HUES64 (cell line): ENCODE data around the gene SLC40A1. TPM values are rescaled to one million over a fixed set of nuclear protein-coding genes. Genes with fewer than 3 reads are reported as not detected.

ENCODE experiments used
- H3K27ac ChIP-seq: 2 replicates; pipeline ENCODE4 v1.7.0; 2013; ENCODE audit warnings: low read depth, low read length, inconsistent platforms
- H3K27me3 ChIP-seq: 2 replicates; pipeline ENCODE4 v1.6.1; 2013; ENCODE audit warnings: mild to moderate bottlenecking, low read length; ENCODE audit not compliant: insufficient read depth
- H3K36me3 ChIP-seq: 2 replicates; pipeline ENCODE4 v1.6.1; 2013; ENCODE audit warnings: mild to moderate bottlenecking, low read length; ENCODE audit not compliant: insufficient read depth
- H3K4me1 ChIP-seq: 2 replicates; pipeline ENCODE4 v1.6.1; 2013; ENCODE audit warnings: mild to moderate bottlenecking, low read length, moderate library complexity; ENCODE audit not compliant: insufficient read depth
- H3K4me3 ChIP-seq: 2 replicates; pipeline ENCODE4 v1.5.1; 2013; ENCODE audit warnings: mild to moderate bottlenecking, low read length, moderate library complexity
- H3K9ac ChIP-seq: 2 replicates; pipeline ENCODE4 v1.6.1; 2013; ENCODE audit warnings: mild to moderate bottlenecking, low read depth, low read length
- H3K9me3 ChIP-seq: 2 replicates; pipeline ENCODE4 v1.6.1; 2013; ENCODE audit warnings: low read depth, low read length; ENCODE audit not compliant: insufficient read depth
- WGBS: fragments of 150-250, 120-280 bp; methylation state at CpG from one replicate; pipeline ENCODE4 v1.1.7; 2013; ENCODE audit warnings: missing lambda C conversion rate; 5-methylcytosine and 5-hydroxymethylcytosine counted together
- polyA plus RNA-seq, 2 experiments: library from polyadenylated mRNA; stranded (reverse); fragments of 50-300 nt; gene quantifications; one replicate each; pipeline ENCODE4 v1.2.3, GENCODE V29; 2013

Gene SLC40A1
- polyA plus RNA-seq (2013, experiment 1 of 2): 0.80 TPM
- polyA plus RNA-seq (2013, experiment 2 of 2): 1.5 TPM

DNA sequence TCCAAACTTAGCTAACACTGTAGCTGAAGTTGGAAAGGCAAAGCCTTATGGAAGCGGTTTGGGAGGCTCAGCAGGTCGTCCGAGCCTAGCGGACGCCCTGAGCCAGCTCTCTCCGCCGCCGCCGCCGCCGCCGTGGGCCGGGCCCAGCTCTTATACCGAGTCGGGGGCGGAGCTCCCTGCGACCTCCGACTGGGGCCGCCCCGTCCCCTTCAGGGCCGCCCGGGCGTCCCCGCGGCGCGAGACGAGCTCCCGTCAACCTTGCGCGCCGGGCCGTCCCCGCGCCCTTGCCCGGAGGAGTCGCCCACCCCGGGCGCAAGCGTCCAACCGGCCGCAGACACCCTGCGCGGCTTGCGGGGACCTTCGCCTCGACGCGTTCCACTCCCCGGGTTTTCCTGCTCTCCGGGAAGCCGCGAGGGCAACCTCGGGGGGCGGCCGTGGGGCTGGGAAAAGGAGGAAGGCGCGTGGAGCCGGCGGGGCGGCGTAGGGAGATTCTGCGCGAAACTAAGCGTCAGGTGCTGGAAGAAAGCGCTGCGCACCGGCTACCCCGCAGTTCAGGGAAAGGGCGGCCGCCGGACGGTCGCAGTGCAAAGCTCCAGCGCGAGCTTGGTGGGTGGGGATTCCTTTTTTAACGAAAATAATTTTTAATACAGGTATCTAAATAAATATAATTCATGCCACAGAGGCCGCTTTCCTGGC lies at the start of gene SLC40A1:
TSS of gene SLC40A1 (minus strand) at position 129 of the 696 bp plus-strand sequence. CDS start 326 bp downstream, outside the sequence.
- Histone ChIP-seq H3K4me1 (peaks cover 13% of the 10 kb centered on the region), H3K9ac (peak within 1 kb of the TSS; percentile 29; the same call in 1 of the 2 replicates), H3K4me3 (peak within 1 kb of the TSS; percentile 65), H3K9me3 (no peaks in the 10 kb centered on the region), H3K27ac (no peak within 1 kb of the TSS), H3K36me3 (no peaks in the 10 kb centered on the region), H3K27me3 (peaks cover 98% of the 10 kb centered on the region)
- under 1% methylated on average over 75 of the region's 78 CpGs for WGBS

DNA sequence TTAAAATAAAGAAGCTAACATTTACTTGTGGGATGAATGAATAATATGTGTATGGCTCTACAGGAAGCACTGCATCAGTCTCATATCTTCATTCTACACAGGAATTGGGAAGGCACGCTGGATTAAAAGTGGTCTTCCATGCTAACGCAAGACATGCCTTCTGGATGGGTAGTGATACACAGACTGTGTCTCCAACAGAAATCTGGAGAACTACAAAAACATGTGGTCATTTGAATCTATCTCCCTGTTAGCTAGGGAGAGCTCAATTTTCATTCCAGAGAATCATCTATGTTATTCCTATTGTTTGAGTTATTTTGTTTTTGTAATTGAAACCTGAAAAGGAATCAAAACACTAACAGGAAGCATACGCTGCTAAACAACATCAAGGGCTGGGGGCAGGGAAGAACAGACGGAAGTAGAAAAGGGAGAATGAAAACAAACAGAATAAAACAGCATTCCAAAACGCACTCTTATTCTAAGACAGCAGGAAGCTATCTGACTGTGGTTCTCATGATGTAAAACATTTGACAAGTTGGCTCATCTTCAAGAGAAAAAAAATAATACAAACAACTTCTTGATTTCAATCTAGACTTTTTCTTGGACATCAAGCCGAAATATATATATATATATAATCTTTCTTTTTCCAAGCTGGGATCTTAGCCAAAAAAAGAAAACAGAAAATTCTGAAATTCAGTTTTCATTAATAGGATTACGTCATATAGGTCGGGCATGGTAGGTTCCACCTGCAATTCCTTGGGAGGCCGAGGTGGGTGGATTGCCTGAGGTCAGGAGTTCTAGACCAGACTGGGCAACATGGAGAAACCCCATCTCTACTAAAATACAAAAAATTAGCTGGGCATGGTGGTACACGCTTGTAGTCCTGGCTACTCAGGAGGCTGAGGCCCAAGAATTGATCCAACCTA lies 49.2 kb upstream of the SLC40A1 start:
- H3K27ac ChIP-seq: no peak overlapping the region

DNA sequence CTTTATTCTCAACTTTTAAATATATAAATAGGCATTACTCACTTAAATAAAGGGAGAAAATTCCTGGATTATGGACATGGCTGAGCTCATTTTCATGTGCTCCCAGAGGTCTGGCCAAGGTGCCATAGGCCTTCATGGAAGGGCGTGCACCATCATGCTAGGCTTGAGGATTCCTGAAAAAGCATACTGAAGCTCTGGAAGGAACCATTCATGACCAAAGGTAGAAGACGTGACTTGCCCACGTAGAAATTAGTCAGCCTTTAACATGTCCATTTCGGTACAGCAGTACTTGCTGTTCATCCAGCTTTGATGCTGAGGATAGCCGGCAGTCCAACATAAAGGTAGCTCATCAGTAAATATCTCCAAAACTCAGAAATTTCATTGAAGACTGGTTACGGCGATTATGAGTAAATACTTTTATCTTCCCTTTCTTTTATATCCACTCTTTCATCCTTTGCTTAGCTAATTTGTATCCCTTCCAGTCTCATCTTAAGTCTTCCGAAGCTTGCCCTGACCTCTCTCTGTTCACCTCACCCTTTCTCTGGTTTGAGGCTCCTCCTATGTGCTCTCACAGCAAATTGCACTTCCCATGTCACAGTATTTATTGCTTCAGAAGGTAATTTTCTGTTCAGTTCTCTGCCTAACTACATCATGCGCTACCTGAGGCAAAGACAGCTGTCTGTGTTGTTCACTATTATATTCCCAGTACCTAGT lies 48.4 kb upstream of the SLC40A1 start:
- Histone ChIP-seq H3K27ac (no peak overlapping the region), H3K36me3 (no peaks in the 10 kb centered on the region), H3K9me3 (no peaks in the 10 kb centered on the region), H3K9ac (no peak overlapping the region), H3K27me3 (no peaks in the 10 kb centered on the region), H3K4me1 (peaks cover 9% of the 10 kb centered on the region; the same call in 1 of the 2 replicates), H3K4me3 (no peak overlapping the region)
- WGBS: 95% methylated on average over 9 of the region's 9 CpGs

More for the DNA sequence above, 49.2 kb upstream of the SLC40A1 start:
- no peaks in the 10 kb centered on the region for H3K36me3 ChIP-seq
- H3K9me3 ChIP-seq: no peaks in the 10 kb centered on the region
- H3K4me3 ChIP-seq: no peak overlapping the region
- H3K27me3 ChIP-seq: no peaks in the 10 kb centered on the region
- H3K9ac ChIP-seq: no peak overlapping the region
- H3K4me1 ChIP-seq: peaks cover 1% of the 10 kb centered on the region; the same call in 1 of the 2 replicates
- 98% methylated on average over 9 of the region's 10 CpGs for WGBS

DNA sequence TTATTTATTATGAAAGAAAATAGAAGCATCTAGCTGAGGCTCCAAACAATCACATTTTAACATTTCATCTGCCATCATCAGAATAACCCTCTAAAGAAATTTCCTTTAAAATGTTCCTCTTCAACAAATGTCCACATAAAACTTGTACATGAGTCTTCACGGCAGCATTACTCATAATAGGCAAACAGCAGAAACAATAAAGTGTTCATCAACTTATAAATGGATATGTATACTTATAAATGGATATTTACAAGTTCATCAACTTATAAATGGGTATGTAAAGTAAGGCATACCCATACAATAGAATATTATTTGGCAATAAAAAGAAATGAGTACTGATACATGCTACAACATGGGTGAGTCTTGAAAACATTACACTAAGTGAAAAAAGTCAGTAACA lies 47.2 kb upstream of the SLC40A1 start:
- H3K4me1 ChIP-seq: peaks cover 9% of the 10 kb centered on the region; the same call in 1 of the 2 replicates
- H3K27me3 ChIP-seq: no peaks in the 10 kb centered on the region
- H3K27ac ChIP-seq: no peak overlapping the region
- 100% methylated on average over 1 of the region's 1 CpG for WGBS
- no peak overlapping the region for H3K4me3 ChIP-seq
- H3K9ac ChIP-seq: no peak overlapping the region
- no peaks in the 10 kb centered on the region for H3K9me3 ChIP-seq
- no peaks in the 10 kb centered on the region for H3K36me3 ChIP-seq

- H3K4me3 ChIP-seq: no peak overlapping the region
- H3K36me3 ChIP-seq: no peaks in the 10 kb centered on the region
- 80% methylated on average over 2 of the region's 2 CpGs for WGBS
- no peak overlapping the region for H3K27ac ChIP-seq
- no peaks in the 10 kb centered on the region for H3K27me3 ChIP-seq
- peaks cover 9% of the 10 kb centered on the region; the same call in 1 of the 2 replicates for H3K4me1 ChIP-seq
- H3K9ac ChIP-seq: no peak overlapping the region
- no peaks in the 10 kb centered on the region for H3K9me3 ChIP-seq
These were observed 45.0 kb upstream of the SLC40A1 start for GRCh38 chr2:189625636-189626035.

DNA sequence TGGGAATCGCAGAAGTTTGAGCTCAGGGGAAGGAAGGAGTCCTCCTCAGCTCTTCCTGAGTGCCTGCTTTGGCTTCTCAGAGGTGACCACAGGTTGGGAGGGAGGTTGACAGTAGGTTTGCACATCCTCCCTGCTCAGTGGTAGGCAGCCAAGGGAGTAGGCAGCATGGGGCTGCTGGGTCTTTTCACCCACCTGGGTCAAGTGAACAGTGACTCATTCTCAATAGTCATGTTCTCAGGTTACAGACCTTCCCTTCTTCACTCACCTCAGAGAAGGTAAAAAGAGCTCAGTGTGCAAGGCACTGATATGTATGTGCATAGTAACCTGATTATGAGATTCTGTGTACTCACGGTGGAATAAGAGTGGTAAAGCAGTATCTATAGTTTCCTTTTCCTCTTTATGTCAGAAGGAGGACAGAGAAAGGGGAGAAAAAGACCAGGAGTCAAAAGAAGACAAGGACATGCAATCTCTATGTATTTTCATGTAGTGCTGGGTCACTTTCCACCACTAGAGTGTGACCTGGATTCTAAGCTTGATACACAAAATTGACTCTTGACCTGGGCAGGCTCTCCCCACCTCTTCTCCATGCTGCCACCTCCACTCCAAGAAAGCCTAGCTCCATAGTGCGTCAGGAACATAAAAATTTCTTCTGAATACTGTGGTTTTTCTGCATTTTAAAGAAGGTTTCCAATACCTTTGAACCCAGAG lies 44.2 kb upstream of the SLC40A1 start:
- 98% methylated on average over 3 of the region's 3 CpGs for WGBS

GRCh38 chr2:189623049-189623448 lies 42.5 kb upstream of the SLC40A1 start:
- peaks cover 9% of the 10 kb centered on the region; the same call in 1 of the 2 replicates for H3K4me1 ChIP-seq
- no peaks in the 10 kb centered on the region for H3K27me3 ChIP-seq
- no peak overlapping the region for H3K27ac ChIP-seq
- H3K9me3 ChIP-seq: no peaks in the 10 kb centered on the region
- no peaks in the 10 kb centered on the region for H3K36me3 ChIP-seq
- WGBS: 89% methylated on average over 1 of the region's 1 CpG
- no peak overlapping the region for H3K4me3 ChIP-seq
- H3K9ac ChIP-seq: no peak overlapping the region

More for the DNA sequence above, 44.2 kb upstream of the SLC40A1 start:
- H3K9ac ChIP-seq: no peak overlapping the region
- no peaks in the 10 kb centered on the region for H3K9me3 ChIP-seq
- H3K36me3 ChIP-seq: no peaks in the 10 kb centered on the region
- peaks cover 9% of the 10 kb centered on the region; the same call in 1 of the 2 replicates for H3K4me1 ChIP-seq
- H3K27ac ChIP-seq: no peak overlapping the region
- no peaks in the 10 kb centered on the region for H3K27me3 ChIP-seq
- no peak overlapping the region for H3K4me3 ChIP-seq

GRCh38 chr2:189621781-189622180 lies 41.2 kb upstream of the SLC40A1 start:
- Histone ChIP-seq H3K36me3 (no peaks in the 10 kb centered on the region), H3K27me3 (no peaks in the 10 kb centered on the region), H3K9ac (no peak overlapping the region), H3K27ac (no peak overlapping the region), H3K4me1 (peaks cover 9% of the 10 kb centered on the region; the same call in 1 of the 2 replicates), H3K4me3 (no peak overlapping the region), H3K9me3 (no peaks in the 10 kb centered on the region)

GRCh38 chr2:189618197-189618596 lies 37.6 kb upstream of the SLC40A1 start:
- H3K9me3 ChIP-seq: no peaks in the 10 kb centered on the region
- H3K9ac ChIP-seq: no peak overlapping the region
- no peak overlapping the region for H3K4me3 ChIP-seq
- WGBS: 0% methylated on average over 1 of the region's 1 CpG
- no peaks in the 10 kb centered on the region for H3K27me3 ChIP-seq
- no peaks in the 10 kb centered on the region for H3K4me1 ChIP-seq
- no peak overlapping the region for H3K27ac ChIP-seq
- H3K36me3 ChIP-seq: no peaks in the 10 kb centered on the region

DNA sequence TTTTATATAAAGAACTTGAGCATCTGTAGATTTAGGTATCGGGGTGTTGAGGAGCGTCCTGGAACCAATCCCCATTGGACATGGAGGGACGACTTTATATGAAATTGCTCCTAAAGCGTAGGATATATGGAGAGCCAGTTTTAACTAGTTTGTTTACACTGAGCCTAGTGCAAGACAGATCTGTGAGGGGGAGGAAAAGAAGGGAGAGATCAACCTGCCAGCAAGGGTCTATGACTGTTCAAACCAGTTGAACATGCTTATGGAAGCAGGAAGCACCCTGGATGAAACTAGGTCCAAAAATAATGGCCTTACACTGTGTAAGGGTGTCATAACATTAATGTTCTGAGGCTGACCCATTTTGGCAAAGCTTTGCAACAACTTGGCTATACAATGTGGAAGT lies 34.0 kb upstream of the SLC40A1 start:
- Histone ChIP-seq H3K4me3 (no peak overlapping the region), H3K27me3 (no peaks in the 10 kb centered on the region), H3K36me3 (no peaks in the 10 kb centered on the region), H3K4me1 (no peaks in the 10 kb centered on the region), H3K9ac (no peak overlapping the region), H3K9me3 (no peaks in the 10 kb centered on the region), H3K27ac (no peak overlapping the region)
- 94% methylated on average over 4 of the region's 4 CpGs for WGBS
